Measurements from ENCODE around the gene PDE6A. TPM values are rescaled to one million over a fixed set of nuclear protein-coding genes. Genes with fewer than 3 reads are reported as not detected.

Gene PDE6A
- total and polyA plus RNA-seq, 2 of the 8 experiments (the other 6 are each of a cell fraction or from before 2014, with no cell fraction given): not detected

DNA sequence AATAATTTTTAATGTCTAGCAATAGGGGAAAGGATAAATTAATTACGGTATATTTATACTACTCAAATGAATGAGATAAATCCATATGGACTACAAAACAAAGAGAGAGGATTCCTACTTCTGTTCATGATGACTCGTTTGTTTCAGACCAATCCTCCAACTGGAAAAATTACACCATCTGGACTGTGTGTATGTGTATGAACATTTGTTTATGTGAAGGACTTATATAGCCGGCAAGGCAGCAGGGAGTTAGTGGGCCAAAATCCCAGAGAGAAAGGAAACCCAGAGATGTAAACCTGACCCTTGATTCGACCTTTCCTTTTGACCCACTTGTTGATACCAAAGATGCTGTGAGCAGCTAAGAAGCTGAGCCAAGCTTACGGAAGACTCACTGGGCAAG lies 20.1 kb downstream of the PDE6A start (continued):
- TF ChIP-seq, protein P1, sequence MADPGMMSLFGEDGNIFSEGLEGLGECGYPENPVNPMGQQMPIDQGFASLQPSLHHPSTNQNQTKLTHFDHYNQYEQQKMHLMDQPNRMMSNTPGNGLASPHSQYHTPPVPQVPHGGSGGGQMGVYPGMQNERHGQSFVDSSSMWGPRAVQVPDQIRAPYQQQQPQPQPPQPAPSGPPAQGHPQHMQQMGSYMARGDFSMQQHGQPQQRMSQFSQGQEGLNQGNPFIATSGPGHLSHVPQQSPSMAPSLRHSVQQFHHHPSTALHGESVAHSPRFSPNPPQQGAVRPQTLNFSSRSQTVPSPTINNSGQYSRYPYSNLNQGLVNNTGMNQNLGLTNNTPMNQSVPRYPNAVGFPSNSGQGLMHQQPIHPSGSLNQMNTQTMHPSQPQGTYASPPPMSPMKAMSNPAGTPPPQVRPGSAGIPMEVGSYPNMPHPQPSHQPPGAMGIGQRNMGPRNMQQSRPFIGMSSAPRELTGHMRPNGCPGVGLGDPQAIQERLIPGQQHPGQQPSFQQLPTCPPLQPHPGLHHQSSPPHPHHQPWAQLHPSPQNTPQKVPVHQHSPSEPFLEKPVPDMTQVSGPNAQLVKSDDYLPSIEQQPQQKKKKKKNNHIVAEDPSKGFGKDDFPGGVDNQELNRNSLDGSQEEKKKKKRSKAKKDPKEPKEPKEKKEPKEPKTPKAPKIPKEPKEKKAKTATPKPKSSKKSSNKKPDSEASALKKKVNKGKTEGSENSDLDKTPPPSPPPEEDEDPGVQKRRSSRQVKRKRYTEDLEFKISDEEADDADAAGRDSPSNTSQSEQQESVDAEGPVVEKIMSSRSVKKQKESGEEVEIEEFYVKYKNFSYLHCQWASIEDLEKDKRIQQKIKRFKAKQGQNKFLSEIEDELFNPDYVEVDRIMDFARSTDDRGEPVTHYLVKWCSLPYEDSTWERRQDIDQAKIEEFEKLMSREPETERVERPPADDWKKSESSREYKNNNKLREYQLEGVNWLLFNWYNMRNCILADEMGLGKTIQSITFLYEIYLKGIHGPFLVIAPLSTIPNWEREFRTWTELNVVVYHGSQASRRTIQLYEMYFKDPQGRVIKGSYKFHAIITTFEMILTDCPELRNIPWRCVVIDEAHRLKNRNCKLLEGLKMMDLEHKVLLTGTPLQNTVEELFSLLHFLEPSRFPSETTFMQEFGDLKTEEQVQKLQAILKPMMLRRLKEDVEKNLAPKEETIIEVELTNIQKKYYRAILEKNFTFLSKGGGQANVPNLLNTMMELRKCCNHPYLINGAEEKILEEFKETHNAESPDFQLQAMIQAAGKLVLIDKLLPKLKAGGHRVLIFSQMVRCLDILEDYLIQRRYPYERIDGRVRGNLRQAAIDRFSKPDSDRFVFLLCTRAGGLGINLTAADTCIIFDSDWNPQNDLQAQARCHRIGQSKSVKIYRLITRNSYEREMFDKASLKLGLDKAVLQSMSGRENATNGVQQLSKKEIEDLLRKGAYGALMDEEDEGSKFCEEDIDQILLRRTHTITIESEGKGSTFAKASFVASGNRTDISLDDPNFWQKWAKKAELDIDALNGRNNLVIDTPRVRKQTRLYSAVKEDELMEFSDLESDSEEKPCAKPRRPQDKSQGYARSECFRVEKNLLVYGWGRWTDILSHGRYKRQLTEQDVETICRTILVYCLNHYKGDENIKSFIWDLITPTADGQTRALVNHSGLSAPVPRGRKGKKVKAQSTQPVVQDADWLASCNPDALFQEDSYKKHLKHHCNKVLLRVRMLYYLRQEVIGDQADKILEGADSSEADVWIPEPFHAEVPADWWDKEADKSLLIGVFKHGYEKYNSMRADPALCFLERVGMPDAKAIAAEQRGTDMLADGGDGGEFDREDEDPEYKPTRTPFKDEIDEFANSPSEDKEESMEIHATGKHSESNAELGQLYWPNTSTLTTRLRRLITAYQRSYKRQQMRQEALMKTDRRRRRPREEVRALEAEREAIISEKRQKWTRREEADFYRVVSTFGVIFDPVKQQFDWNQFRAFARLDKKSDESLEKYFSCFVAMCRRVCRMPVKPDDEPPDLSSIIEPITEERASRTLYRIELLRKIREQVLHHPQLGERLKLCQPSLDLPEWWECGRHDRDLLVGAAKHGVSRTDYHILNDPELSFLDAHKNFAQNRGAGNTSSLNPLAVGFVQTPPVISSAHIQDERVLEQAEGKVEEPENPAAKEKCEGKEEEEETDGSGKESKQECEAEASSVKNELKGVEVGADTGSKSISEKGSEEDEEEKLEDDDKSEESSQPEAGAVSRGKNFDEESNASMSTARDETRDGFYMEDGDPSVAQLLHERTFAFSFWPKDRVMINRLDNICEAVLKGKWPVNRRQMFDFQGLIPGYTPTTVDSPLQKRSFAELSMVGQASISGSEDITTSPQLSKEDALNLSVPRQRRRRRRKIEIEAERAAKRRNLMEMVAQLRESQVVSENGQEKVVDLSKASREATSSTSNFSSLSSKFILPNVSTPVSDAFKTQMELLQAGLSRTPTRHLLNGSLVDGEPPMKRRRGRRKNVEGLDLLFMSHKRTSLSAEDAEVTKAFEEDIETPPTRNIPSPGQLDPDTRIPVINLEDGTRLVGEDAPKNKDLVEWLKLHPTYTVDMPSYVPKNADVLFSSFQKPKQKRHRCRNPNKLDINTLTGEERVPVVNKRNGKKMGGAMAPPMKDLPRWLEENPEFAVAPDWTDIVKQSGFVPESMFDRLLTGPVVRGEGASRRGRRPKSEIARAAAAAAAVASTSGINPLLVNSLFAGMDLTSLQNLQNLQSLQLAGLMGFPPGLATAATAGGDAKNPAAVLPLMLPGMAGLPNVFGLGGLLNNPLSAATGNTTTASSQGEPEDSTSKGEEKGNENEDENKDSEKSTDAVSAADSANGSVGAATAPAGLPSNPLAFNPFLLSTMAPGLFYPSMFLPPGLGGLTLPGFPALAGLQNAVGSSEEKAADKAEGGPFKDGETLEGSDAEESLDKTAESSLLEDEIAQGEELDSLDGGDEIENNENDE (IDR thresholded peaks at IDR 0.05; ENCODE audit: insufficient replicate concordance, low read length): no peak
